GM12878 (cell line): ENCODE data around the gene ALX1. TPM values are rescaled to one million over a fixed set of nuclear protein-coding genes. Genes with fewer than 3 reads are reported as not detected.

Experiments
- ATAC-seq: fragments of 200-7000 bp; cut with Tn5 transposase; 3 replicates; pipeline ENCODE4 v1.9.1; 2020; ENCODE audit warnings: mild to moderate bottlenecking, moderate library complexity
- BruUV-seq: library from RNA; stranded (reverse); fragments of 400-500 nt; replicated peaks from 2 replicates; lab custom pipeline; 2021; lab: Mats Ljungman, UMichigan
- CTCF ChIA-PET: fragments of 300-600 bp; sonication (Branson Sonifier 250); formaldehyde crosslinking; extraction: SDS; loops from one replicate; lab custom pipeline; 2021; ENCODE audit warnings: inconsistent platforms; lab: Yijun Ruan, JAX
- POLR2A ChIA-PET: fragments of 350-600 bp; formaldehyde crosslinking; extraction: SDS; loops from one replicate; lab custom pipeline; 2021; ENCODE audit warnings: inconsistent platforms; lab: Charles Lee
- RAD21 ChIA-PET: fragments of 300-600 bp; sonication (Branson Sonifier 250); formaldehyde crosslinking; loops from one replicate; lab custom pipeline; 2023; ENCODE audit warnings: antibody characterized with exemption; ENCODE audit not compliant: unreplicated experiment; lab: Charles Lee
- SMC1A ChIA-PET: fragments of 300-600 bp; sonication (Branson Sonifier 250); formaldehyde crosslinking; loops from one replicate; lab custom pipeline; 2023; ENCODE audit not compliant: unreplicated experiment, uncharacterized antibody; lab: Charles Lee
- DNase-seq: peaks from one replicate; pipeline ENCODE4 v3.0.0-alpha.2; 2011; ENCODE audit warnings: low read depth, low spot score
- FAIRE-seq: peaks from 3 replicates; lab custom pipeline; 2011; peaks lifted over from hg19 to GRCh38; lab: Jason Lieb, UNC
- H2AFZ ChIP-seq: 2 replicates; pipeline ENCODE4 v1.6.0; 2011; ENCODE audit warnings: low read depth, low read length, control low read depth; ENCODE audit not compliant: control insufficient read depth
- H3K27ac ChIP-seq: 2 replicates; pipeline ENCODE4 v1.5.1; 2011; ENCODE audit warnings: control low read depth; ENCODE audit not compliant: control insufficient read depth, insufficient read depth
- H3K27me3 ChIP-seq, 2 experiments: replicated peaks in 1 of 2; 2 replicates each; pipeline versions ENCODE4 v1.6.0 to v1.6.1; 2011; ENCODE audit warnings: low read length in 1 of 2; ENCODE audit not compliant: control insufficient read depth in 2 of 2, insufficient read depth in 2 of 2
- H3K36me3 ChIP-seq, 2 experiments: 2 replicates each; pipeline ENCODE4 v1.5.1; 2011; ENCODE audit warnings: low read length in 1 of 2; ENCODE audit not compliant: control insufficient read depth in 2 of 2, insufficient read depth in 2 of 2
- H3K4me1 ChIP-seq: 2 replicates; pipeline ENCODE4 v1.6.1; 2011; ENCODE audit warnings: mild to moderate bottlenecking, low read length, moderate library complexity, mixed read lengths; ENCODE audit not compliant: control insufficient read depth, insufficient read depth
- H3K4me2 ChIP-seq: 2 replicates; pipeline ENCODE4 v1.6.0; 2011; ENCODE audit warnings: control low read depth; ENCODE audit not compliant: control insufficient read depth, insufficient read depth
- H3K4me3 ChIP-seq: fragments of 200-600 bp; sonication (generic); 2 replicates; pipeline ENCODE4 v1.5.1; 2016
- H3K79me2 ChIP-seq: 2 replicates; pipeline ENCODE4 v1.6.0; 2011; ENCODE audit warnings: low read length; ENCODE audit not compliant: control insufficient read depth, insufficient read depth
- H3K9ac ChIP-seq: 2 replicates; pipeline ENCODE4 v1.8.0; 2011; ENCODE audit warnings: low read length, control low read depth, mixed read lengths; ENCODE audit not compliant: control insufficient read depth, insufficient read depth
- H3K9me3 ChIP-seq: replicated peaks from 3 replicates; pipeline ENCODE4 v1.5.1; 2011; ENCODE audit warnings: mild to moderate bottlenecking, low read length; ENCODE audit not compliant: control insufficient read depth, insufficient read depth
- H4K20me1 ChIP-seq: 2 replicates; pipeline ENCODE4 v1.6.0; 2011; ENCODE audit not compliant: control insufficient read depth, insufficient read depth
- KLF5 ChIP-seq: fragments of 450-650 bp; IDR thresholded peaks from 2 replicates; pipeline ENCODE4 v1.6.1; 2014; ENCODE audit warnings: mild to moderate bottlenecking; ENCODE audit not compliant: partially characterized antibody
- RUNX3 ChIP-seq: IDR thresholded peaks from 2 replicates; pipeline ENCODE4 v1.6.1; 2012; ENCODE audit warnings: low read length, inconsistent platforms
- ZBTB11 ChIP-seq: fragments of 450-650 bp; formaldehyde crosslinking; IDR thresholded peaks from 2 replicates; pipeline ENCODE4 v1.5.0; 2022; ENCODE audit warnings: mild to moderate bottlenecking, missing genetic modification characterization
- WGBS: methylation state at CpG from one replicate; pipeline ENCODE4 v1.1.6; 2016; ENCODE audit warnings: low lambda C conversion rate; ENCODE audit not compliant: insufficient replicate concordance, insufficient coverage; ENCODE audit errors: missing lambda C conversion rate; 5-methylcytosine and 5-hydroxymethylcytosine counted together
- in situ Hi-C: fragments of 300-500 bp; cut with MboI; formaldehyde crosslinking; loops from 9 replicates; pipeline ENCODE4 v1.14.3; 2018; ENCODE audit warnings: mixed read lengths
- intact Hi-C: fragments of 100-400 bp; cut with micrococcal nuclease; formaldehyde crosslinking; loops from one replicate; pipeline ENCODE4 v1.14.2; 2022; ENCODE audit not compliant: unreplicated experiment
- polyA plus RNA-seq, 11 experiments: library from polyadenylated mRNA; depleted of rRNA in 4 of 11; unstranded in 6 of 11; stranded (reverse) in 5 of 11; fragments of >200 nt; fragmentation: Nextera tagmentation in 4 of 11; fragmentation: Illumina TruSeq in 1 of 11; extraction: Ambion mirVana in 4 of 11; extraction: Trizol in 1 of 11; gene quantifications; 1 replicate in 1 of 11; 2 replicates in 10 of 11; pipeline versions ENCODE4 v1.2.1 to v1.2.3, GENCODE V29; 2011 to 2016; ENCODE audit warnings: inconsistent platforms in 2 of 11, missing spikeins in 2 of 11, low read depth in 1 of 11
- total RNA-seq, 4 experiments: library from RNA; depleted of rRNA in 3 of 4; stranded (reverse); fragments of >200 nt in 3 of 4; fragmentation: Illumina TruSeq in 1 of 4; extraction: Trizol in 1 of 4; gene quantifications; 2 replicates each; pipeline versions ENCODE4 v1.2.1 to v1.2.3, GENCODE V29; 2013 to 2021

Gene ALX1
- total and polyA plus RNA-seq, 10 of the 15 experiments (the other 5 are each of a cell fraction or from before 2014, with no cell fraction given) = 0.06 TPM; not detected in 9

DNA sequence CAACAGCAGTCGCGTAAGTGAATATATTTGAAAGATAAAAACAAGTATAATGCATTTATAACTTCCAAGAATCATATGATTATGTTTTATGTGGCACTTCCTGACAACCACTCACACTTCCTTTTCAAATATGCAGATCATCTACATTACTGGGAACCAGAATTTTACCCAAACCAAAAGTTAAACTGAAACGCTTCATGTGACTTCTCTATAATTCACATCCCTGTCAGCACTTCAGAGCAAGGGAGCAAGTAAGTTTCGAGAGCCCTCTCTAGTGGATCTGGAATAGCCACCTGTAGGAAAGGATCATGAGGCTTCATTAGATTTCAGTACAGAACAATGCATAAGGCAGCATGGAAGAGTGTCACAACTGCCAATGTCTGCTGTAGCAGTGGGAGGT lies 13.7 kb upstream of the ALX1 start (continued):
- no peak for TF ChIP-seq ZBTB11 (CRISPR knock-in tag)

- peak; percentile 47; the same call in 2 of the 3 replicates for ATAC-seq
- H3K4me1 ChIP-seq = no peaks in the 10 kb centered on the region
- in situ Hi-C loops (no loop called here), intact Hi-C loops (no loop called here)
- H3K9me3 ChIP-seq = no peaks in the 10 kb centered on the region; the same call in 2 of the 3 replicates
- H3K4me3 ChIP-seq = no peak overlapping the region
- ChIA-PET RAD21 (no interaction called here), CTCF (no interaction called here), SMC1A (no interaction called here), POLR2A (no interaction called here)
- no peak overlapping the region for H3K4me2 ChIP-seq
- no peak overlapping the region for H3K27ac ChIP-seq
- peaks cover 5 to 8% of the 10 kb centered on the region in 2 experiments for H3K27me3 ChIP-seq
- no peak for FAIRE-seq
- 0 out of 2 replicates have a peak, but pooled peaks have one; percentile 14 for TF ChIP-seq RUNX3
- no peak for TF ChIP-seq KLF5
- WGBS = 18% methylated on average over 37 of the region's 37 CpGs
- H2AFZ ChIP-seq = no peak overlapping the region
- no peaks in the 10 kb centered on the region for H4K20me1 ChIP-seq
- BruUV-seq = no TSS peak
- no peaks in the 10 kb centered on the region for H3K36me3 ChIP-seq
- H3K9ac ChIP-seq = no peak overlapping the region
- H3K79me2 ChIP-seq = no peaks in the 10 kb centered on the region
- DNase-seq = no peak
Measured at GRCh38 chr12:85273381-85274314, 6.4 kb upstream of the ALX1 start.
